SW 1271 (cell line): Measurements from ENCODE around the gene GSTA5.
"Not testable (repeated sequence)": the region's sequence is repeated elsewhere in the genome, so short reads cannot be mapped to it uniquely, and the experiment has no call there.

Source experiments
- DNase-seq, 2 experiments: peaks; one replicate each; lab custom pipeline; 2025; lab: John Stamatoyannopoulos, UW

Gene GSTA5

DNA sequence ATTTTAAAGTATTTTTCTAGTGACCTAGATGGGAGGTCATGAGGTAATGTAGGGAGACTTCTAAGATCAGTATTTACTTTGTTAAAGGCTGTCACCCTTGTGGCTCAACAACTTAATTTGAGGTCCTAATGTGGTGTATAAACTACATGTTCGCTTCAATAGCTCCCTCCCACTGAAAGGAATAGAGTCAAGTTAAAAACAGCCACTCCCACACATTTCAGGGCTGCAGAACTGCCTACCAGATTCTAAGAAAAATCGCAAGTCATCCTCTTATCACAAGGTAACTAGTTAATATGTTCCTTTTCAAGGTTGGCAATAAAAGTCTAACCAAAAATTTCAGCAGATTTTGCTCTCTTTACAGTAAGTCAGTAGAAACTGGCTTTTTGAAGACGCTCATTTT, 52.1 kb downstream of the GSTA5 start:
- DNase-seq = no peak

DNA sequence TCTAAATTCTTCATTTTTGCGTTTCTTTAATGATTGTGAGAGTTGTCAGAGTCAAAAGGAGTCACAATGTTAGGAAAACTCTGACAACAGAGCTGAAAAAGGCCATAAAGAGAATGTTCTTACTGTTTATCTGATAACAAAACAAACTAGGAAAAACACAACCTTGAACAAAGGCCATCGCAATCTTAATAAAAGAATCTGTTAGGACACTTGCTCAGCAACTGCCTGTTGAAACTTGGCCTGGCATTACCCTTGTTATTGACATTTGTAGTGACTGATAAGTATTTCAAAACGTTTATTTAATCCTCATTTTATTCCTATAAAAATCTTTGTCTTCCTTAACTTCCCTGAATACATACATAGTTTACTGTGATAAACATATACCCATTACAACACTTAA, 52.7 kb downstream of the GSTA5 start:
- no peak for DNase-seq

- no peak for DNase-seq
Observed at GRCh38 chr6:52786249-52786956, 54.2 kb downstream of the GSTA5 start.

GRCh38 chr6:52782696-52783274, 57.8 kb downstream of the GSTA5 start:
- not testable (repeated sequence) for DNase-seq

DNA sequence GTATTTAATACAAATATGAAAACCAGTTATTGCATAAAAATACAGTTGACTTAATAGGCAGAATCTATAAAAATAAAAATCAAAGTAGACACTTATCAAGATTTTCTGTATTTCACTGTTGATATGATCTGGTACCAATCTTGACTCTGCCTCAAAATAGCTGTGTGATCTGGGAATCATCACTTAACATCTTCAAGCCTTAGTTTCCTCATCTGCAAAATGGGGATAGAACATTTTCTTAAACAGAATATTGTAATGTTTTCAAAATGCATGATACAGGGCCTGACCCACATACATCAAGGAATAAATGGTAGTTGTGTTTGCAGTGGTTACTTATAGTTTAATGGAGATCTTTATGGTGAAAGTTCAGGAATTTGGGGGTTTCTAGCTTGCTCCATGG, 58.4 kb downstream of the GSTA5 start:
- DNase-seq = not testable (repeated sequence)
